Measurements from ENCODE around the gene TMEM163.

GRCh38 chr2:134460583-134460998 lies 258.2 kb downstream of the TMEM163 start:
- TF ChIP-seq ADNP (CRISPR knock-in tag; IDR thresholded peaks at IDR 0.05) (no peak), MAZ (IDR thresholded peaks at IDR 0.05; ENCODE audit: borderline replicate concordance, low read depth, low read length) (no peak), MAZ (CRISPR knock-in tag; IDR thresholded peaks at IDR 0.05; ENCODE audit: low read depth) (no peak; the same call in 1 of the 2 replicates), TFDP2 (CRISPR knock-in tag; IDR thresholded peaks at IDR 0.05) (no peak), CTCF (CRISPR knock-in tag; IDR thresholded peaks at IDR 0.05) (peak; percentile 97)

Measured in HepG2 (cell line).